ENCODE data around the gene CPNE1. TPM values are rescaled to one million over a fixed set of nuclear protein-coding genes. Genes with fewer than 3 reads are reported as not detected.

Gene CPNE1
- total RNA-seq, 2 donors from 2014 or later = 125 to 126 TPM

GRCh38 chr20:35598899-35599775, 65.6 kb downstream of the CPNE1 start:
- ATAC-seq (ENCODE audit: insufficient number of reproducible peaks, low FRiP score, low read depth) = no peak
- TF ChIP-seq CTCF (IDR thresholded peaks at IDR 0.05) = no peak
- H3K36me3 ChIP-seq = no peaks in the 10 kb centered on the region
- no peak overlapping the region for H3K27ac ChIP-seq
- no peaks in the 10 kb centered on the region for H3K27me3 ChIP-seq (replicated peaks; ENCODE audit: insufficient read depth)
- H3K4me1 ChIP-seq (ENCODE audit: control insufficient read depth in 1 of 2, low read depth in 2 of 2) = peaks cover 13 to 19% of the 10 kb centered on the region in 2 donors
- no peak overlapping the region for H3K4me3 ChIP-seq
- DNase-seq (ENCODE audit: low spot score) = no peak
- no peaks in the 10 kb centered on the region for H3K9me3 ChIP-seq

- Histone ChIP-seq H3K4me1 (ENCODE audit: control insufficient read depth in 1 of 2, low read depth in 2 of 2) (peaks cover 13 to 19% of the 10 kb centered on the region in 2 donors), H3K4me3 (no peak overlapping the region), H3K36me3 (no peaks in the 10 kb centered on the region), H3K27me3 (replicated peaks; ENCODE audit: insufficient read depth) (no peaks in the 10 kb centered on the region), H3K9me3 (no peaks in the 10 kb centered on the region), H3K27ac (no peak overlapping the region)
- no peak for TF ChIP-seq CTCF (IDR thresholded peaks at IDR 0.05)
- no peak for ATAC-seq (ENCODE audit: insufficient number of reproducible peaks, low FRiP score, low read depth)
- no peak for DNase-seq (ENCODE audit: low spot score)
Observed at GRCh38 chr20:35598476-35598875, 66.2 kb downstream of the CPNE1 start.

GRCh38 chr20:35597186-35597585, 67.5 kb downstream of the CPNE1 start:
- no peak for DNase-seq (ENCODE audit: low spot score)

GRCh38 chr20:35595901-35596300, 68.8 kb downstream of the CPNE1 start:
- Histone ChIP-seq H3K27ac (no peak overlapping the region), H3K9me3 (no peaks in the 10 kb centered on the region), H3K4me3 (no peak overlapping the region), H3K4me1 (ENCODE audit: control insufficient read depth in 1 of 2, low read depth in 2 of 2) (peaks cover 4% of the 10 kb centered on the region in 2 donors), H3K27me3 (replicated peaks; ENCODE audit: insufficient read depth) (no peaks in the 10 kb centered on the region), H3K36me3 (no peaks in the 10 kb centered on the region)
- ATAC-seq (ENCODE audit: insufficient number of reproducible peaks, low FRiP score, low read depth) = no peak
- no peak for DNase-seq (ENCODE audit: low spot score)
- no peak for TF ChIP-seq CTCF (IDR thresholded peaks at IDR 0.05)

More at GRCh38 chr20:35597186-35597585, 67.5 kb downstream of the CPNE1 start:
- Histone ChIP-seq H3K9me3 (no peaks in the 10 kb centered on the region), H3K4me1 (ENCODE audit: control insufficient read depth in 1 of 2, low read depth in 2 of 2) (peaks cover 13 to 17% of the 10 kb centered on the region in 2 donors), H3K27ac (no peak overlapping the region), H3K36me3 (no peaks in the 10 kb centered on the region), H3K27me3 (replicated peaks; ENCODE audit: insufficient read depth) (no peaks in the 10 kb centered on the region), H3K4me3 (no peak overlapping the region)
- ATAC-seq (ENCODE audit: insufficient number of reproducible peaks, low FRiP score, low read depth) = no peak
- no peak for TF ChIP-seq CTCF (IDR thresholded peaks at IDR 0.05)

GRCh38 chr20:35595456-35595855, 69.2 kb downstream of the CPNE1 start:
- TF ChIP-seq CTCF (IDR thresholded peaks at IDR 0.05) = no peak
- no peak for ATAC-seq (ENCODE audit: insufficient number of reproducible peaks, low FRiP score, low read depth)

More at GRCh38 chr20:35595456-35595855, 69.2 kb downstream of the CPNE1 start:
- H3K36me3 ChIP-seq = no peaks in the 10 kb centered on the region
- no peak overlapping the region for H3K27ac ChIP-seq
- H3K4me3 ChIP-seq = no peak overlapping the region
- no peaks in the 10 kb centered on the region for H3K9me3 ChIP-seq
- H3K27me3 ChIP-seq (replicated peaks; ENCODE audit: insufficient read depth) = no peaks in the 10 kb centered on the region
- no peaks in the 10 kb centered on the region for H3K4me1 ChIP-seq (ENCODE audit: control insufficient read depth in 1 of 2, low read depth in 2 of 2)
- DNase-seq (ENCODE audit: low spot score) = no peak

Data from thoracic aorta (tissue), 2 donors.